Upper lobe of right lung (tissue), 1 donor: ENCODE results near the gene LAMC3. TPM values are rescaled to one million over a fixed set of nuclear protein-coding genes. Genes with fewer than 3 reads are reported as not detected.
A peak's percentile ranks its signal among the peaks of the same experiment; 100 is the strongest.

ENCODE experiments used
- ATAC-seq: fragments of 200-7000 bp; cut with Tn5 transposase; one replicate; pipeline ENCODE4 v1.9.1; 2020; ENCODE audit warnings: mild to moderate bottlenecking, moderate library complexity
- DNase-seq: peaks from one replicate; pipeline ENCODE4 v3.0.0-alpha.2; 2020
- H3K27ac ChIP-seq: fragments of 200-600 bp; one replicate; pipeline ENCODE4 v1.8.0; 2022
- H3K27me3 ChIP-seq: fragments of 200-600 bp; one replicate; pipeline ENCODE4 v1.8.0; 2022; ENCODE audit warnings: mild to moderate bottlenecking
- H3K36me3 ChIP-seq: fragments of 200-600 bp; one replicate; pipeline ENCODE4 v1.8.0; 2022
- H3K4me1 ChIP-seq: fragments of 200-600 bp; one replicate; pipeline ENCODE4 v1.8.0; 2022
- H3K4me3 ChIP-seq: fragments of 200-600 bp; one replicate; pipeline ENCODE4 v1.8.0; 2022; ENCODE audit warnings: mild to moderate bottlenecking
- H3K9me3 ChIP-seq: fragments of 200-600 bp; one replicate; pipeline ENCODE4 v1.8.0; 2022
- CTCF ChIP-seq: fragments of 200-600 bp; IDR thresholded peaks from one replicate; pipeline ENCODE4 v1.8.0; 2022; ENCODE audit warnings: antibody characterized with exemption
- intact Hi-C: fragments of 100-400 bp; cut with DNase I; formaldehyde crosslinking; loops from one replicate; pipeline ENCODE4 v1.11.0; 2022
- total RNA-seq: library from RNA; stranded (reverse); fragmentation: NEBNext Ultra II Directional; extraction: Animal tissue kit (Norgen Biotek cat#: 25700); gene quantifications from one replicate; pipeline ENCODE4 v1.2.1, GENCODE V29; 2021
- donor health status: DM: no; HTN: yes; CAD: no; lungs with severe emphysema.

Gene LAMC3
- total RNA-seq, 1 donor from 2014 or later = 28.5 TPM

- peaks cover 6% of the 10 kb centered on the region for H3K4me1 ChIP-seq
- no peak overlapping the region for H3K4me3 ChIP-seq
These were observed 29.5 kb downstream of the LAMC3 start for GRCh38 chr9:131038256-131039128.

GRCh38 chr9:131039129-131039954 is 30.4 kb downstream of the LAMC3 start:
- ATAC-seq (no peak), DNase-seq (no peak)
- Histone ChIP-seq H3K4me3 (no peak overlapping the region), H3K27ac (no peak overlapping the region), H3K4me1 (peaks cover 6% of the 10 kb centered on the region), H3K9me3 (no peaks in the 10 kb centered on the region), H3K36me3 (no peaks in the 10 kb centered on the region), H3K27me3 (no peaks in the 10 kb centered on the region)
- no peak for TF ChIP-seq CTCF
- intact Hi-C loops = no loop called here

More at GRCh38 chr9:131038256-131039128, 29.5 kb downstream of the LAMC3 start:
- H3K27me3 ChIP-seq = no peaks in the 10 kb centered on the region
- H3K9me3 ChIP-seq = no peaks in the 10 kb centered on the region
- peak overlapping the region; percentile 58 for H3K27ac ChIP-seq
- intact Hi-C loops = no loop called here
- no peak for TF ChIP-seq CTCF
- H3K36me3 ChIP-seq = no peaks in the 10 kb centered on the region
- DNase-seq (no peak), ATAC-seq (no peak)

- Histone ChIP-seq H3K27ac (no peak overlapping the region), H3K4me1 (no peaks in the 10 kb centered on the region), H3K9me3 (no peaks in the 10 kb centered on the region), H3K36me3 (no peaks in the 10 kb centered on the region), H3K27me3 (no peaks in the 10 kb centered on the region), H3K4me3 (no peak overlapping the region)
- DNase-seq (no peak), ATAC-seq (no peak)
- no peak for TF ChIP-seq CTCF
- intact Hi-C loops = no loop called here
These were observed 33.7 kb downstream of the LAMC3 start for GRCh38 chr9:131042666-131043065.

- no peaks in the 10 kb centered on the region for H3K36me3 ChIP-seq
- no peak overlapping the region for H3K27ac ChIP-seq
- H3K4me3 ChIP-seq = no peak overlapping the region
- intact Hi-C loops = no loop called here
- H3K4me1 ChIP-seq = no peaks in the 10 kb centered on the region
- no peak for ATAC-seq
- no peaks in the 10 kb centered on the region for H3K9me3 ChIP-seq
- no peaks in the 10 kb centered on the region for H3K27me3 ChIP-seq
- no peak for DNase-seq
- TF ChIP-seq CTCF = no peak
These were observed 34.1 kb downstream of the LAMC3 start for GRCh38 chr9:131043087-131043486.

- Histone ChIP-seq H3K4me1 (no peaks in the 10 kb centered on the region), H3K27ac (no peak overlapping the region), H3K36me3 (no peaks in the 10 kb centered on the region), H3K4me3 (no peak overlapping the region), H3K27me3 (no peaks in the 10 kb centered on the region), H3K9me3 (no peaks in the 10 kb centered on the region)
- ATAC-seq (no peak), DNase-seq (no peak)
- no peak for TF ChIP-seq CTCF
- intact Hi-C loops = no loop called here
These were observed 34.7 kb downstream of the LAMC3 start for GRCh38 chr9:131043646-131044045.
